T-helper 2 cell treated with Interferon-gamma antibody and Interleukin-4, amounts not matched to agents 100 ng/mL and 5 ng/mL, for 36 hours (primary cell): ENCODE results near the gene PPM1L. TPM values are rescaled to one million over a fixed set of nuclear protein-coding genes. Genes with fewer than 3 reads are reported as not detected.

Experiments
- intact Hi-C: fragments of 100-400 bp; cut with micrococcal nuclease; formaldehyde crosslinking; loops from one replicate; pipeline ENCODE4 v1.15.1; 2023
- total RNA-seq: library from RNA; stranded (reverse); gene quantifications from 2 replicates; pipeline ENCODE4 v1.2.3, GENCODE V29; 2022

Gene PPM1L
- total RNA-seq, 1 donor from 2014 or later, result 2.6 TPM

GRCh38 chr3:160924776-160925175 is 168.7 kb downstream of the PPM1L start:
- intact Hi-C loops, result loop anchor here (5.0 kb wide), 1 partner anchor 167 kb away; the partner anchor contains the start of gene PPM1L

- intact Hi-C loops, result loop anchor here (5.0 kb wide), 1 partner anchor 170 kb away; the partner anchor contains the start of gene PPM1L
These were observed 171.6 kb downstream of the PPM1L start for GRCh38 chr3:160927620-160928019.

GRCh38 chr3:160928183-160928726 is 172.2 kb downstream of the PPM1L start:
- intact Hi-C loops, result loop anchor here (5.0 kb wide), 1 partner anchor 171 kb away; the partner anchor contains the start of gene PPM1L

DNA sequence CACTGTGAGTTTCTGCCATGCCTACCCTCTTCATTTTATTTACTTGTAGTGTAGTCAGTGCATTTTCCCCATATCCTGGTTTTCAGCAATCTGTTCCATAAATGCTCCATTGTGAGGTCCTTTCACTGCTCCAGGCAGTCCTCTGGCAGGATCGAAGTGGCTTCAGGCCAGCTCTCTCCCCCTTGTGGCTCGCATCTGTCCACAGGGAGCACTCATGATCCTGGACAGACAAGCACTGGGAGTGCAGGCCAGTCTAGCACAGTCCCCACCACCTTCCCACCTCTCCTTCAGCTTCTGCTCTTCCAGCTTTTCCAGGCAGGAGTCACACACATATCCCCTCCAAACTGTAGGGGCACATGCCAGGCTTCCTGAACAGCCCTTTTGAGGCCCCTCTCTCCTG is 173.6 kb downstream of the PPM1L start:
- intact Hi-C loops, result loop anchor here (5.0 kb wide), 1 partner anchor 172 kb away; the partner anchor contains the start of gene PPM1L

- intact Hi-C loops, result no loop called here
These were observed 175.4 kb downstream of the PPM1L start for GRCh38 chr3:160931474-160931873.

- intact Hi-C loops, result no loop called here
These were observed 179.5 kb downstream of the PPM1L start for GRCh38 chr3:160935413-160936095.

- intact Hi-C loops, result loop anchor here (1.0 to 10.0 kb wide), 4 partner anchors 187 to 483 kb away; no protein-coding TSS in a partner anchor
These were observed 186.0 kb downstream of the PPM1L start for GRCh38 chr3:160941885-160942494.

- intact Hi-C loops, result loop anchor here (2.0 to 10.0 kb wide), 2 partner anchors 189 to 481 kb away; no protein-coding TSS in a partner anchor
These were observed 188.0 kb downstream of the PPM1L start for GRCh38 chr3:160943996-160944395.

GRCh38 chr3:160945336-160945735 is 189.3 kb downstream of the PPM1L start:
- intact Hi-C loops, result loop anchor here (10.0 kb wide), 1 partner anchor 479 kb away; no protein-coding TSS in a partner anchor

- intact Hi-C loops, result loop anchor here (10.0 kb wide), 1 partner anchor 477 kb away; no protein-coding TSS in a partner anchor
These were observed 192.2 kb downstream of the PPM1L start for GRCh38 chr3:160948273-160948672.

- intact Hi-C loops, result loop anchor here (10.0 kb wide), 1 partner anchor 475 kb away; no protein-coding TSS in a partner anchor
These were observed 193.4 kb downstream of the PPM1L start for GRCh38 chr3:160949460-160949859.

DNA sequence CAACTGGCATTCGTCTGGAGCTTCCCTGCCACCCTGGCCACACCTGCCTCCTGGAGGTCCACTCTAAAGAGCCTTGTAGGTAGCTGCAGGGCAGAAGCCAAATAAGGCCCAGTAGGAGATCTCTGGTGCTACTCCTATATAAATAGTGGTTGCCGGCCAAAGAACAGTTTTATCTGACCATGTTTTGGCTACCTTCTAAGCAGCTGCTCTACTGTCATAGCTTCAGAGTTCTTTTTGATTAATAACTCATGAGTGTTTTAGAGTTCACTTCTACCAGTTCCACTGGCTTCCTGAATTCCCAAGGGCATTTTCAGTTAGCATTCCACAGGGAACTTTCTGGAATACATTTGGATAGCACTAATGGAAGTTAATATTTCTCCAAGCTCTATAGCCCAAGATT is 194.5 kb downstream of the PPM1L start:
- intact Hi-C loops, result no loop called here

DNA sequence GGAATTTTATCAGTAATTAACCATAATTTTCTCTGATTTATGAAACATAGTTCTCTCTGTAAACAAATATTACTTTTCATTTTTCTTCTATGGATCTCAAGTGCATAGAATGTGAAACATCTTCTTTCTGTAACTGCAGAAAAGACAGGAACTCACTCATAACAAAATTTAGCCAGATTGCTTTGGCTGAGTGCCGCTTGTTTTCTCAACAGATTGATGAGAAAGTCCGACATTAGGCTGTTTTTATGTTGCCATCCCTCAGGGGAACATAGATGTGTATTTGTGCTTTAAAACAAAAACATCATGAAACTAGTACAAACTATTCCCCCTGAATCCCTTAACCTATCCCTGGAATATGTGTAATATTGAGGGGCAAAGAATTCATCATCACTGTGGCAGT is 194.9 kb downstream of the PPM1L start:
- intact Hi-C loops, result no loop called here

DNA sequence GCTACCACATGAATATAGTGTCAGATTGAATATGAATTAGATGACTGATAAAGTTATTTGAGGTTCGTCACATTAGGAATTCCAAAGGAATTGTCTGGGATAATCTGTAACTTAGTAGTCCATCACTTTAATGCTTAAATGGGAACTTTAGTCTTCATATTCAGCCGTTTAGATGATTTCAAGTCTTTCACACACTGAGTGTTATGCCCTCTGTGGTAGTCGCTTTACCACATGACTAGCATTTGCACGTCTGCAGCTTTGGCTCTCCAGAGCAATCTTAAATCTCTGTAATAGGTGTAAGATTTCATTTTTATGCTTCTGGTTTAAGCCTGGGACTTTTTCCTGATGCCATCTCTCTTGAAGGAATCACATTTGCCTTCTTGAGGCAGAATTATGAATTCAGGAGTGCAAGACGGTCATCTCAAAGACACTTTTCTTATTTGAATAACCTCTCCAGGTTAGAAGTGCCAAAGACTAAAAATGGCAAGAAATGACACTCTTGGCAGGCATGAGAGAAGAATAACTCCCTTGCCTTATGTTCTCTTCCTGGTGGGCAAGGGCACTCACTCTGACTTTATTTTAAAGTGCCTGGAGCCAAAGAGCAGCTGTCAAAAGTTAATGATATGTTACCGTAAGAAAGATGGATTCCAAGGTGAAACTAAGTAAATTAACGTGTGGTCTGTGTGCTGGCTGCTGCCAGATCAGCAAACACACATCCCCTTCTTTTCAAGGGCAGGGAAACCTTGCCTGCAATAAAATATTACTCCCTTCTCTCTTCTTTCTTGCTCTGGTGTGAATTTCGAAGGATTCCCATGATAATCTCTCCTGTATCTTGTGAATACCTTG is 195.8 kb downstream of the PPM1L start:
- intact Hi-C loops, result no loop called here

DNA sequence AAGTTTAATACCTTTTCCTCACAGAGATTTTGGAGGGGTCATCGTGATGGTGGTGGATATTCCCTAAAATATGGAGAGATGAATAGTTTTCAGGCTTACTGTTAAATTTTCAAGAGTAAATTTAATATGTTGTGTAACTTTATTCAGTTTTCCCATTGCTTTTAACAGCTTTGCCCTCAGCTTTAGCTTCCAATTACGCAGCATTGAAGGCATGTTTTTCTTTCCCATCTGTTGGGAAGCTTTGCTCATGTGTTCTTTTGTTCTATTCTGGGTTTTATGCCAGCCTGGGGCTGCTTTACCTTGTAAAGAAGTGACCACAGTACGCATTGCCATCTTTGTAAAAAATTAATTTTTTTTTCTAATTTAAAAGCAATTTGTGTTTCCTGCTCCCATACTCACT is 197.7 kb downstream of the PPM1L start:
- intact Hi-C loops, result no loop called here

DNA sequence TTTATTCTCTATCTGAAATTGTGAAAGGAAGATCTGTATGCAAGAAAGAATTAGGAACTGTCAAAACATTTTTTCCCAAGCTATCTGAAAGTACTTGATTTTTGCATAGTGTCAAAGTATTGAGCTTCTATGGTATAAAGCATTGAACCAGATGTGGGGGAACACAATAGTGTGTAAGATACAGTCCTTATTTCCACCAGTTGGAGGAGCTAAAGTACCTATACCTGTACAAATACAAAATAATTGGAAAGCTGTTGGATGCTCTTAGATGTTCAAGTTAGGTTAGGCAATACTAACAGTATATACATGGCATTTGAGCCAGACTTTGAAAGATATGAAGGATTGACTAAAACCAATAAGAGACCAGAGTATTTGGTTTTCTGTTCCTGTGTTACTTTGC is 200.8 kb downstream of the PPM1L start:
- intact Hi-C loops, result loop anchor here (5.0 kb wide), 1 partner anchor 316 kb away; no protein-coding TSS in a partner anchor

- intact Hi-C loops, result no loop called here
These were observed 204.5 kb downstream of the PPM1L start for GRCh38 chr3:160960568-160960967.

DNA sequence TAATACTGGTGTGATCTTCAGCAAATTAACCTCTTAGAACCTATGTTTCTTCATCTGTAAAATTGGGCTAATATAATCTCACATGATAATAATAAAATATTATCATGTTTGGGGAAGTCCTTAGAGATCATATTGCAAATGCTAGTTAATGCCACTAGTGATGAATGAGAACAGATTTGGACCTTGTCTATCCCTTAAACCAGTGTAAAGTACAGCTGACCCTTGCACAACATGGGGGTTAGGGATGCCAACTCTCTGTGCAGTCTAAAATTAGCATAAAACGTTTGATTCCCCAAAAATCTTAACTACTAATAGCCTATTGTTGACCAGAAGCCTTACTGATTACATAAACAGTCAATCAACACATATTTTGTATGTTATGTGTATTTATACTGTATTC is 207.9 kb downstream of the PPM1L start:
- intact Hi-C loops, result no loop called here

- intact Hi-C loops, result no loop called here
These were observed 212.7 kb downstream of the PPM1L start for GRCh38 chr3:160968761-160969160.

- intact Hi-C loops, result no loop called here
These were observed 217.2 kb downstream of the PPM1L start for GRCh38 chr3:160973067-160973809.
